ENCODE results near the gene SNTG2. TPM values are rescaled to one million over a fixed set of nuclear protein-coding genes. Genes with fewer than 3 reads are reported as not detected.

Gene SNTG2
- total RNA-seq, 2 donors from 2014 or later = 2.0 to 5.0 TPM

- no peaks in the 10 kb centered on the region for H3K27me3 ChIP-seq (replicated peaks; ENCODE audit: insufficient read depth)
- no peak for TF ChIP-seq POLR2A (IDR thresholded peaks at IDR 0.05)
- TF ChIP-seq, protein P1, sequence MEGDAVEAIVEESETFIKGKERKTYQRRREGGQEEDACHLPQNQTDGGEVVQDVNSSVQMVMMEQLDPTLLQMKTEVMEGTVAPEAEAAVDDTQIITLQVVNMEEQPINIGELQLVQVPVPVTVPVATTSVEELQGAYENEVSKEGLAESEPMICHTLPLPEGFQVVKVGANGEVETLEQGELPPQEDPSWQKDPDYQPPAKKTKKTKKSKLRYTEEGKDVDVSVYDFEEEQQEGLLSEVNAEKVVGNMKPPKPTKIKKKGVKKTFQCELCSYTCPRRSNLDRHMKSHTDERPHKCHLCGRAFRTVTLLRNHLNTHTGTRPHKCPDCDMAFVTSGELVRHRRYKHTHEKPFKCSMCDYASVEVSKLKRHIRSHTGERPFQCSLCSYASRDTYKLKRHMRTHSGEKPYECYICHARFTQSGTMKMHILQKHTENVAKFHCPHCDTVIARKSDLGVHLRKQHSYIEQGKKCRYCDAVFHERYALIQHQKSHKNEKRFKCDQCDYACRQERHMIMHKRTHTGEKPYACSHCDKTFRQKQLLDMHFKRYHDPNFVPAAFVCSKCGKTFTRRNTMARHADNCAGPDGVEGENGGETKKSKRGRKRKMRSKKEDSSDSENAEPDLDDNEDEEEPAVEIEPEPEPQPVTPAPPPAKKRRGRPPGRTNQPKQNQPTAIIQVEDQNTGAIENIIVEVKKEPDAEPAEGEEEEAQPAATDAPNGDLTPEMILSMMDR (IDR thresholded peaks at IDR 0.05) = no peak
- TF ChIP-seq POLR2AphosphoS5 (IDR thresholded peaks at IDR 0.05) = no peak
- no peaks in the 10 kb centered on the region for H3K36me3 ChIP-seq
- H3K4me3 ChIP-seq = no peak overlapping the region
- no peaks in the 10 kb centered on the region for H3K9me3 ChIP-seq
- no peak overlapping the region for H3K27ac ChIP-seq
- no peak for DNase-seq (ENCODE audit: low spot score)
- 91% methylated on average over 7 of the region's 7 CpGs for WGBS
- H3K4me1 ChIP-seq (replicated peaks) = no peaks in the 10 kb centered on the region
- intact Hi-C loops (cut with DNase I) = no loop called here
These were observed 61.3 kb downstream of the SNTG2 start for GRCh38 chr2:1011985-1012384.

DNA sequence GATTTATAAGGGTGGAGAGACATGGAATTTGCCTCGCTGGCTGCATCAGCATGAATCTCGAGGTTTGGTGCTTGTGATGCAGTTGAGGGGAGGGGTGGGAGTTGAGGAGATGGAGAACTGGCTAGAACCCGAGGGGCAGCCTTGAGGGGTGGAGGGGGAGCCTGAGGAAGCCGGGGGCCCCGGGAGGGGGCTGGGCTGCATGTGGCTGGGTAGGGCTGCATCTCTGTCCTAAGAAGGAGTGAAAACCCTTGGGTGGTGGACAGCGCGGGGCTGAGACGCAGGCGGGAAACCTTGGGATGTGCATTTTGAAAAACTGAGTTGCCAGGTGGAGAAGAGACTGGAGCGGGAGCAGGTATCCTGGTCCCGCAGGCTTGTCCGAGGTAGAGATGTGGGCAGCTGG, 64.2 kb downstream of the SNTG2 start:
- Histone ChIP-seq H3K4me3 (no peak overlapping the region), H3K27ac (no peak overlapping the region), H3K27me3 (replicated peaks; ENCODE audit: insufficient read depth) (no peaks in the 10 kb centered on the region), H3K9me3 (no peaks in the 10 kb centered on the region), H3K36me3 (no peaks in the 10 kb centered on the region), H3K4me1 (replicated peaks) (no peaks in the 10 kb centered on the region)
- intact Hi-C loops (cut with DNase I) = no loop called here
- DNase-seq (ENCODE audit: low spot score) = no peak
- TF ChIP-seq POLR2A (IDR thresholded peaks at IDR 0.05) (no peak), POLR2AphosphoS5 (IDR thresholded peaks at IDR 0.05) (no peak)
- TF ChIP-seq, protein P1 (IDR thresholded peaks at IDR 0.05) = no peak
- 77% methylated on average over 12 of the region's 12 CpGs for WGBS

- H3K4me1 ChIP-seq (replicated peaks) = no peaks in the 10 kb centered on the region
- no peak overlapping the region for H3K27ac ChIP-seq
- 85% methylated on average over 8 of the region's 8 CpGs for WGBS
- H3K27me3 ChIP-seq (replicated peaks; ENCODE audit: insufficient read depth) = no peaks in the 10 kb centered on the region
- no peak for DNase-seq (ENCODE audit: low spot score)
- no peaks in the 10 kb centered on the region for H3K9me3 ChIP-seq
- TF ChIP-seq, protein P1 (IDR thresholded peaks at IDR 0.05) = no peak
- no peak for TF ChIP-seq POLR2AphosphoS5 (IDR thresholded peaks at IDR 0.05)
- TF ChIP-seq POLR2A (IDR thresholded peaks at IDR 0.05) = no peak
- intact Hi-C loops (cut with DNase I) = no loop called here
- no peak overlapping the region for H3K4me3 ChIP-seq
- no peaks in the 10 kb centered on the region for H3K36me3 ChIP-seq
These were observed 65.9 kb downstream of the SNTG2 start for GRCh38 chr2:1016500-1016899.

DNA sequence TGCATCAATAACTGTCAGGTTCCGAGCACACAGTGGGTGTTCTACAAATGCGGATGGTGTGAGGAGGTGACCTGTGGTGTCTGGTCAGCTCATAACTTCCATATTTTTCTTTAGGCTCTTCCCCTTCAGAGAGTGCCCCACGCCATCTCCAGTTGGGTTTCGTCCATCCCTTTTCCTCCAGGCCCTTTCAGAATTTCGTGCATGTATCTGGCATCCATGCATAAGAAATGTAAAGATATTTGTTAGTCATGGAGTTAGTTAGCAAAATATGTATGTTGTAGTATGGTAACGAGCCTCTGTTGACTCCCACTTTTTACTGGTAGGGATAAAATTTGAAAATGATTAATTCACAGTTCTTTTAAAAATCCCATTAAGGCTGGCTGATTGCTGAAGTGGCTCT, 67.2 kb downstream of the SNTG2 start:
- Histone ChIP-seq H3K9me3 (no peaks in the 10 kb centered on the region), H3K27me3 (replicated peaks; ENCODE audit: insufficient read depth) (no peaks in the 10 kb centered on the region), H3K27ac (no peak overlapping the region), H3K4me3 (no peak overlapping the region), H3K4me1 (replicated peaks) (no peaks in the 10 kb centered on the region), H3K36me3 (no peaks in the 10 kb centered on the region)
- TF ChIP-seq, protein P1 (IDR thresholded peaks at IDR 0.05) = no peak
- TF ChIP-seq POLR2A (IDR thresholded peaks at IDR 0.05) (no peak), POLR2AphosphoS5 (IDR thresholded peaks at IDR 0.05) (no peak)
- 85% methylated on average over 6 of the region's 6 CpGs for WGBS
- intact Hi-C loops (cut with DNase I) = no loop called here
- DNase-seq (ENCODE audit: low spot score) = no peak

- Histone ChIP-seq H3K27me3 (replicated peaks; ENCODE audit: insufficient read depth) (no peaks in the 10 kb centered on the region), H3K9me3 (no peaks in the 10 kb centered on the region), H3K4me3 (no peak overlapping the region), H3K27ac (no peak overlapping the region), H3K36me3 (no peaks in the 10 kb centered on the region), H3K4me1 (replicated peaks) (no peaks in the 10 kb centered on the region)
- 79% methylated on average over 3 of the region's 3 CpGs for WGBS
- TF ChIP-seq POLR2A (IDR thresholded peaks at IDR 0.05) (no peak), POLR2AphosphoS5 (IDR thresholded peaks at IDR 0.05) (no peak)
- TF ChIP-seq, protein P1 (IDR thresholded peaks at IDR 0.05) = no peak
- intact Hi-C loops (cut with DNase I) = no loop called here
- DNase-seq (ENCODE audit: low spot score) = no peak
These were observed 69.6 kb downstream of the SNTG2 start for GRCh38 chr2:1020206-1020605.

All from prostate gland (tissue), 2 donors.